SIG-M5 treated with dmso at 0.1 percent for 504 hours (cell line): ENCODE measurements around the gene ZNF175.
A peak's percentile ranks its signal among the peaks of the same experiment; 100 is the strongest.

ENCODE experiments used
- DNase-seq: peaks from one replicate; lab custom pipeline; 2025; ENCODE audit not compliant: unreplicated experiment; lab: John Stamatoyannopoulos, UW

The ZNF175 gene

GRCh38 chr19:51549533-51550324, 21.4 kb upstream of the ZNF175 start:
- no peak for DNase-seq

GRCh38 chr19:51550848-51551672, 20.0 kb upstream of the ZNF175 start:
- DNase-seq: no peak

GRCh38 chr19:51551673-51552432, 19.2 kb upstream of the ZNF175 start:
- DNase-seq: no peak

- DNase-seq: no peak
Observed at GRCh38 chr19:51552608-51552995, 18.5 kb upstream of the ZNF175 start.

- DNase-seq: peak; percentile 29
Observed at GRCh38 chr19:51552996-51553725, 17.9 kb upstream of the ZNF175 start.

GRCh38 chr19:51559240-51559639, 11.8 kb upstream of the ZNF175 start:
- DNase-seq: peak; percentile 21

GRCh38 chr19:51560339-51560738, 10.7 kb upstream of the ZNF175 start:
- DNase-seq: no peak

GRCh38 chr19:51564791-51565190, 6.3 kb upstream of the ZNF175 start:
- DNase-seq: peak; percentile 88

GRCh38 chr19:51565583-51565982, 5.5 kb upstream of the ZNF175 start:
- DNase-seq: peak; percentile 60

- no peak for DNase-seq
Observed at GRCh38 chr19:51566489-51567100, 4.5 kb upstream of the ZNF175 start.

- no peak for DNase-seq
Observed at GRCh38 chr19:51567583-51567982, 3.5 kb upstream of the ZNF175 start.

GRCh38 chr19:51568456-51568855, 2.6 kb upstream of the ZNF175 start:
- DNase-seq: no peak

- DNase-seq: no peak
Observed at GRCh38 chr19:51571599-51571998, 516 bp downstream of the ZNF175 start.

- peak; percentile 43 for DNase-seq
Observed at GRCh38 chr19:51572410-51572809, 1.3 kb downstream of the ZNF175 start.

- DNase-seq: no peak
Observed at GRCh38 chr19:51572908-51573307, 1.8 kb downstream of the ZNF175 start.

GRCh38 chr19:51573331-51573730, 2.2 kb downstream of the ZNF175 start:
- no peak for DNase-seq

- DNase-seq: no peak
Observed at GRCh38 chr19:51576850-51577249, 5.8 kb downstream of the ZNF175 start.

GRCh38 chr19:51586103-51586728, 15.1 kb downstream of the ZNF175 start:
- peak; percentile 42 for DNase-seq

- DNase-seq: no peak
Observed at GRCh38 chr19:51586799-51587198, 15.7 kb downstream of the ZNF175 start.
